Activated CD4-positive, alpha-beta T cell treated with anti-CD3 and anti-CD28 coated beads, Interleukin-2, amount 10 ng/mL, durations not matched to agents 7 days and 5 days (primary cell): ENCODE results near the gene MFSD1. TPM values are rescaled to one million over a fixed set of nuclear protein-coding genes. Genes with fewer than 3 reads are reported as not detected.
A peak's percentile ranks its signal among the peaks of the same experiment; 100 is the strongest.

Experiments
- CTCF ChIA-PET: fragments of 350-600 bp; sonication (Branson Sonifier 250); formaldehyde crosslinking; loops from one replicate; lab custom pipeline; 2021; ENCODE audit warnings: antibody characterized with exemption; lab: Charles Lee
- POLR2A ChIA-PET: fragments of 350-600 bp; sonication (Branson Sonifier 250); formaldehyde crosslinking; loops from one replicate; lab custom pipeline; 2021; ENCODE audit warnings: antibody characterized with exemption; lab: Charles Lee
- DNase-seq: peaks from one replicate; pipeline ENCODE4 v3.0.0-alpha.2; 2020
- H3K27ac Mint-ChIP-seq: one replicate; pipeline ENCODE4 v1.8.0; 2021; ENCODE audit warnings: mild to moderate bottlenecking, moderate library complexity, mixed read lengths
- H3K27me3 Mint-ChIP-seq: one replicate; pipeline ENCODE4 v1.8.0; 2021; ENCODE audit warnings: mixed read lengths
- H3K36me3 Mint-ChIP-seq: one replicate; pipeline ENCODE4 v1.8.0; 2021; ENCODE audit warnings: low read depth, mixed read lengths
- H3K4me1 Mint-ChIP-seq: one replicate; pipeline ENCODE4 v1.8.0; 2021; ENCODE audit warnings: mixed read lengths
- H3K4me3 Mint-ChIP-seq: one replicate; pipeline ENCODE4 v1.8.0; 2021; ENCODE audit warnings: mild to moderate bottlenecking, moderate library complexity, mixed read lengths
- H3K9me3 Mint-ChIP-seq: one replicate; pipeline ENCODE4 v1.8.0; 2021; ENCODE audit warnings: mixed read lengths
- total RNA-seq, 2 experiments: library from RNA; stranded (reverse); gene quantifications; one replicate each; pipeline ENCODE4 v1.2.3, GENCODE V29; 2021

The MFSD1 gene
- total RNA-seq, 2 experiments from 2014 or later = 25.1 to 30.5 TPM

- Mint-ChIP-seq H3K27me3 (no peaks in the 10 kb centered on the region), H3K27ac (no peak overlapping the region), H3K36me3 (peaks cover 5% of the 10 kb centered on the region), H3K9me3 (no peaks in the 10 kb centered on the region), H3K4me1 (peaks cover 3% of the 10 kb centered on the region), H3K4me3 (no peak overlapping the region)
- no peak for DNase-seq
- POLR2A ChIA-PET = no interaction called here
- CTCF ChIA-PET = no interaction called here
Measured at GRCh38 chr3:158835631-158836030, 33.8 kb downstream of the MFSD1 start.

- Mint-ChIP-seq H3K27ac (no peak overlapping the region), H3K27me3 (no peaks in the 10 kb centered on the region), H3K9me3 (no peaks in the 10 kb centered on the region), H3K4me1 (peaks cover 3% of the 10 kb centered on the region), H3K4me3 (no peak overlapping the region), H3K36me3 (peaks cover 3% of the 10 kb centered on the region)
- ChIA-PET POLR2A (no interaction called here), CTCF (no interaction called here)
- DNase-seq = no peak
Measured at GRCh38 chr3:158836312-158836711, 34.5 kb downstream of the MFSD1 start.

- no peak for DNase-seq
- H3K4me3 Mint-ChIP-seq = no peak overlapping the region
- H3K36me3 Mint-ChIP-seq = no peaks in the 10 kb centered on the region
- ChIA-PET POLR2A (no interaction called here), CTCF (no interaction called here)
- no peaks in the 10 kb centered on the region for H3K9me3 Mint-ChIP-seq
- peaks cover 3% of the 10 kb centered on the region for H3K4me1 Mint-ChIP-seq
- H3K27me3 Mint-ChIP-seq = no peaks in the 10 kb centered on the region
- no peak overlapping the region for H3K27ac Mint-ChIP-seq
Measured at GRCh38 chr3:158837240-158837639, 35.4 kb downstream of the MFSD1 start.

GRCh38 chr3:158839966-158840365 lies 38.1 kb downstream of the MFSD1 start:
- Mint-ChIP-seq H3K27me3 (no peaks in the 10 kb centered on the region), H3K4me3 (no peak overlapping the region), H3K36me3 (no peaks in the 10 kb centered on the region), H3K27ac (no peak overlapping the region), H3K4me1 (peaks cover 3% of the 10 kb centered on the region), H3K9me3 (no peaks in the 10 kb centered on the region)
- ChIA-PET POLR2A (no interaction called here), CTCF (interaction anchor here (0.9 to 1.8 kb wide), 2 partner anchors 196 to 420 kb away, joined by 3 to 5 read pairs; partner anchors contain the start of gene GFM1)
- DNase-seq = no peak

DNA sequence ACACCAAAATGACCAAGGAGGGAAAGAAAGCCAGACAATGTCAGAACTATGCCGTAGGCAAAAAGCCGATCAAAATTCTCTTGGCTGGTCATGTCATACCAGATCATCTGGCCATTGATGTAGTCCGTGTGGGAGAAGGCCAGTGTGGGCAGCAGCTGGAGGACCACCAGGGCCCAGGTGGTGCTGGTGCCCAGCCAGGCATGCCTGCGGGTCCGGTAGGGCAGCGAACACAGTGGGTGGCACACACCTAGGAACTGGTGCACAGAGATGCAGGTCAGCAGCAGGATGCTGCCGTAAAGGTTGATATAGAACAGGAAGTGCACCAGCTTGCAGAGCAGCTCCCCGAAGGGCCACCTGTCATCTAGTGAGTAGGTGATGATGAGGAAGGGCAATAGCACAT lies 39.5 kb downstream of the MFSD1 start:
- H3K27me3 Mint-ChIP-seq = no peaks in the 10 kb centered on the region
- CTCF ChIA-PET = interaction anchor here (0.5 kb wide), 1 partner anchor 965 kb away, joined by 3 read pairs; no protein-coding TSS in a partner anchor
- POLR2A ChIA-PET = no interaction called here
- DNase-seq = no peak
- H3K9me3 Mint-ChIP-seq = no peaks in the 10 kb centered on the region
- no peak overlapping the region for H3K4me3 Mint-ChIP-seq
- no peak overlapping the region for H3K27ac Mint-ChIP-seq
- peaks cover 9% of the 10 kb centered on the region for H3K4me1 Mint-ChIP-seq
- no peaks in the 10 kb centered on the region for H3K36me3 Mint-ChIP-seq

GRCh38 chr3:158842976-158843375 lies 41.1 kb downstream of the MFSD1 start:
- ChIA-PET POLR2A (no interaction called here), CTCF (interaction anchor here (1.9 kb wide), 1 partner anchor 9 kb away, joined by 5 read pairs; no protein-coding TSS in a partner anchor)
- Mint-ChIP-seq H3K9me3 (no peaks in the 10 kb centered on the region), H3K36me3 (no peaks in the 10 kb centered on the region), H3K27me3 (no peaks in the 10 kb centered on the region), H3K4me3 (no peak overlapping the region), H3K4me1 (peaks cover 18% of the 10 kb centered on the region), H3K27ac (no peak overlapping the region)
- DNase-seq = no peak

DNA sequence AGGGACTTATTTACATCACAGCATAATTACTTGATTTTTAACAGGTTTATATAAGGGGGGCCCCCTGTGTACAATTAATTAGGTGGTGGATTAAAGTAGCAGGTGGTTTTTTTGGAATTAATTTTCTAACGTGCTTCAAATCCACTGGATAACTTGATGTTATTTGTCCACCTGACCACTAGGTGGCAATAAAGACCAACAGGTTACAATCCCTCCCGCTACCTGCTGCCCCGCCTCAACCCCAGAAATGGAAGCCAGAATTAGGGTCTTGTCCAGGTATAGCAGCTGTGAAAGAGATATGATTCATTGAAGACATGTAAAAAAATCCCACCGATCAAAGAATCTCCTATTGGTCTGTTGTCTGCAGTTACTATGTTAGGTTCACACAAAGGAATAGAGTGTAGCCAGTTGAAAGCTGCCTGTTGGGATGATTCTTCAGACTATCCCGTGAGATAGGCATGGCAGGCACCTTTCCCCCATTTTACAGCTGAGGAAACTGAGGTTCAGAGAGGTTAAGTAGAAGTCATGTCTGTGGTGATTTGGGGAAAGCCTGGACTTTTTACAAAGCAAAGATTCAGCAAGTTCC lies 44.0 kb downstream of the MFSD1 start:
- Mint-ChIP-seq H3K4me3 (no peak overlapping the region), H3K9me3 (no peaks in the 10 kb centered on the region), H3K27ac (no peak overlapping the region), H3K4me1 (peaks cover 20% of the 10 kb centered on the region), H3K36me3 (no peaks in the 10 kb centered on the region), H3K27me3 (no peaks in the 10 kb centered on the region)
- peak; percentile 51 for DNase-seq
- POLR2A ChIA-PET = no interaction called here
- CTCF ChIA-PET = interaction anchor here (0.9 kb wide), 1 partner anchor 980 kb away, joined by 3 read pairs; no protein-coding TSS in a partner anchor

DNA sequence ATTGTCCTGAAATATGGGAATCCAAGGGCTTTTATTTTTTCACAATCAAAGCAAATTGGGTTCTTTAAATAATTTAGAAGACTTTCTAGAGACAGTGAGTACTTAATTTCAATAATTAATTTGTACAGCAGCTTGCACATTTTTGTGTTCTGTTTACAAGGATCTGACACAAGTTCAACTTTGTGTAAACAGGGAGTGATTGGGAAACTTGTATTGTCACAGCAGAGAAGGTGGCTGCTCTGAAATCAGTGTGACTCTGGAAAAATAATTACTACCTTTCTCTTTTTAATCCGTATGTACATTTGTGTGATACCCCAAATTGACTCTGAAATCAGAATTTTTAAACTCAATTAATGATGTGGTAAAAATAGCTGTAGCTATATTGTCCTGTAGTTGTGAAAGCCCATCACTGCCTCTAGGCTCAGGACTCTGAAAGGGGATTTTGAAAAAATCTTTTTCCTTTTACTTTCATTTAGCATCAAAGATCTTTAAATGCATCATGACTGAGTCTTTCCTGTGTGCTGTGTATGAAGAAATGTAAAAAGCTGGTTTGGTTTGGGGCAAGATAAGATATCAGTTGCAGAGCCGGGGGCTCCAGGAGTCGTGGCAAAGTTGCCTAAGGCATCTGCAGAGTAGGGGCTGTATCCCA lies 45.1 kb downstream of the MFSD1 start:
- H3K27ac Mint-ChIP-seq = peak overlapping the region; percentile 43
- H3K9me3 Mint-ChIP-seq = no peaks in the 10 kb centered on the region
- ChIA-PET CTCF (no interaction called here), POLR2A (no interaction called here)
- H3K4me3 Mint-ChIP-seq = no peak overlapping the region
- peaks cover 20% of the 10 kb centered on the region for H3K4me1 Mint-ChIP-seq
- DNase-seq = no peak
- no peaks in the 10 kb centered on the region for H3K27me3 Mint-ChIP-seq
- no peaks in the 10 kb centered on the region for H3K36me3 Mint-ChIP-seq

GRCh38 chr3:158847452-158847821 lies 45.6 kb downstream of the MFSD1 start:
- H3K4me3 Mint-ChIP-seq = no peak overlapping the region
- no peaks in the 10 kb centered on the region for H3K9me3 Mint-ChIP-seq
- H3K4me1 Mint-ChIP-seq = peaks cover 20% of the 10 kb centered on the region
- no peak for DNase-seq
- no peaks in the 10 kb centered on the region for H3K36me3 Mint-ChIP-seq
- CTCF ChIA-PET = no interaction called here
- no peaks in the 10 kb centered on the region for H3K27me3 Mint-ChIP-seq
- H3K27ac Mint-ChIP-seq = peak overlapping the region; percentile 43
- POLR2A ChIA-PET = no interaction called here

DNA sequence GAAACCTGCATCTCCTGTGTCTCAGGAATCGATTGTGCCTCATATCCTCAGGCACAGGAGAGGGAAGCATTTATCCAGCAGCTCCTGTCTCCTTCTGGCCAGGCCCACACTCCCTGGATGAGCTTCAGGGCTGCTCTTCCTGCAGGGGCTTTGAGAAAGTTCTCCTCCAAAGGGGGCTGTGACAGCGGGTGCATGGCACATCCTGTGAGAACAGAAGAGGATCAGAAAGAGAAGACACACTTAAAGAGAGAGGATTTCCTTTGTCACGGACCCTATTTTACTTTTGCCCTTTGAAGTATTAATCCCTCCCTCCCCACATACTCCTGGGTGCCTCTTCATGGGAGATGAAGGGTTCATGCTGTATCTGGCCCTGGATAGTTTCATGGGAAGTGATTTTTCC lies 46.0 kb downstream of the MFSD1 start:
- no peaks in the 10 kb centered on the region for H3K27me3 Mint-ChIP-seq
- no peak for DNase-seq
- H3K4me1 Mint-ChIP-seq = peaks cover 20% of the 10 kb centered on the region
- ChIA-PET CTCF (no interaction called here), POLR2A (no interaction called here)
- no peaks in the 10 kb centered on the region for H3K9me3 Mint-ChIP-seq
- no peaks in the 10 kb centered on the region for H3K36me3 Mint-ChIP-seq
- H3K4me3 Mint-ChIP-seq = no peak overlapping the region
- no peak overlapping the region for H3K27ac Mint-ChIP-seq

- Mint-ChIP-seq H3K27ac (no peak overlapping the region), H3K4me1 (peaks cover 20% of the 10 kb centered on the region), H3K36me3 (no peaks in the 10 kb centered on the region), H3K9me3 (no peaks in the 10 kb centered on the region), H3K4me3 (no peak overlapping the region), H3K27me3 (no peaks in the 10 kb centered on the region)
- DNase-seq = no peak
- ChIA-PET POLR2A (no interaction called here), CTCF (no interaction called here)
Measured at GRCh38 chr3:158849757-158850156, 47.9 kb downstream of the MFSD1 start.

DNA sequence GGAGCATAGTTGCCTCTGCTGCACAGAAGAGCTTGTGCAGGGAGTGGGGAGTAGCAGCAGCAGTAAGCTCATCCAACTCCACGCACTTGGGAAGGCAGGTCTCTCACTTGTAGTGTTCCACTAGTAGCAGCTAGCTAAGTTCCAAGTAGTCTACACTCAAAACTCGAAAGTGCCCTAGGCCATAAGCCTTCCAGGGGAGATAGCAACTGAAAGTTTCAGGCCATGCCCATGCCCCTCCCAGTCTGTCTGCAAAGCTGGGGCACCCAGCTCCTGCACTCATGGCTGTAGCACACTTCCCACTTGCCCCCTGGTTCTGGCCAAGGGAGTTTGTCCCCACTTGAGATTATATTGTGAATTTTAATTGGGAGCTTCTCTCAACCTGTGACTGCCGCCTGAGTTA lies 57.5 kb downstream of the MFSD1 start:
- ChIA-PET CTCF (interaction anchor here (1.8 kb wide), 1 partner anchor 16 kb away, joined by 4 read pairs; no protein-coding TSS in a partner anchor), POLR2A (no interaction called here)
- Mint-ChIP-seq H3K27me3 (peaks cover 2% of the 10 kb centered on the region), H3K36me3 (no peaks in the 10 kb centered on the region), H3K4me1 (no peaks in the 10 kb centered on the region), H3K27ac (no peak overlapping the region), H3K9me3 (no peaks in the 10 kb centered on the region), H3K4me3 (no peak overlapping the region)
- DNase-seq = no peak

- ChIA-PET POLR2A (no interaction called here), CTCF (no interaction called here)
- H3K27me3 Mint-ChIP-seq = no peaks in the 10 kb centered on the region
- no peaks in the 10 kb centered on the region for H3K9me3 Mint-ChIP-seq
- DNase-seq = no peak
- no peak overlapping the region for H3K27ac Mint-ChIP-seq
- no peak overlapping the region for H3K4me3 Mint-ChIP-seq
- no peaks in the 10 kb centered on the region for H3K4me1 Mint-ChIP-seq
- H3K36me3 Mint-ChIP-seq = no peaks in the 10 kb centered on the region
Measured at GRCh38 chr3:158863247-158863646, 61.4 kb downstream of the MFSD1 start.
